Esophagus muscularis mucosa (tissue), 3 donors: ENCODE measurements around the gene CLCNKA.

ENCODE experiments used
- POLR2A ChIP-seq: fragments of 450-650 bp; IDR thresholded peaks from one replicate; pipeline ENCODE4 v1.6.1; 2017; ENCODE audit warnings: antibody characterized with exemption, moderate library complexity, mild to moderate bottlenecking, low read depth
- POLR2AphosphoS5 ChIP-seq, 2 donors: sonication (generic); formaldehyde crosslinking; IDR thresholded peaks; one replicate each; pipeline ENCODE4 v1.6.1; 2017; ENCODE audit warnings: antibody characterized with exemption in 2 of 2
- TF ChIP-seq, protein P1 (sequence below), 3 experiments: fragments of 200-600 bp in 2 of 3; fragments of 450-650 bp in 1 of 3; sonication (generic) in 2 of 3; IDR thresholded peaks; one replicate each; pipeline ENCODE4 v1.5.1; 2017 to 2019; ENCODE audit warnings: antibody characterized with exemption in 3 of 3, mild to moderate bottlenecking in 2 of 3, moderate library complexity in 1 of 3

DNA sequence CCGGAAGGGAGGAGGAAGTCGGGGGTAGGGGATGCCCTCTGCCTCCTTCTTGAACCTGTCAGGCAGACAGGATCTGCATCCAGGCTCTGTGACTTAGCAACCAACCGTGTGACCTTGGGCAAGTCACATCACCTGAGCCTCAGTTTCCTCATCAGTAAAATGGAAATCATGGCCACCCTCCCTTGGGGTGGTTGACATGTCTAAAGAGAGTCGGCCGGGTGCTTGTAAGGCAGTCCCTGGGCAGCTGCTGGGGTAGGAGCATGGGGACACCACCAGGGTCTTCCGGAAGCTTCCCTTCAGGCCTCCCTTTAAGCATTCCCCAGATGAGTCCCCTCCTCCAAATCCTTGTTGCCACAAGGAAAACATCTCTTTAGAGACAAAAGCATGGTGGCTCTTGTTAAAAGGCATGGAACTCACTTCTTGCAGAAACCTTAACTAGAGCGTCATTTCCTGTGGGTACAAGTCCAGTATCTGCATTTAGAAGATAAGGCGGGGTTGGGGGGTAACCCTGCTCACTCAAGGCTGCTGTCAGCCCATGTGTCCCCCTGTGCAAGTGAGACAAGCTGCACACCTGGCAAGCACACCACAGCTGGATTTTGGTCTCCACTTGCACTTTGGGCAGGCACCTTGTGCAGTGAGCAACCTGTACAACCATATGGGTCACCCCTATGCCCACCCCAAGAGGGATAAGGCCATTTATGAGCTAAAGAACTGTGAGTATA is 32.1 kb downstream of the CLCNKA start:
- TF ChIP-seq, protein P1, sequence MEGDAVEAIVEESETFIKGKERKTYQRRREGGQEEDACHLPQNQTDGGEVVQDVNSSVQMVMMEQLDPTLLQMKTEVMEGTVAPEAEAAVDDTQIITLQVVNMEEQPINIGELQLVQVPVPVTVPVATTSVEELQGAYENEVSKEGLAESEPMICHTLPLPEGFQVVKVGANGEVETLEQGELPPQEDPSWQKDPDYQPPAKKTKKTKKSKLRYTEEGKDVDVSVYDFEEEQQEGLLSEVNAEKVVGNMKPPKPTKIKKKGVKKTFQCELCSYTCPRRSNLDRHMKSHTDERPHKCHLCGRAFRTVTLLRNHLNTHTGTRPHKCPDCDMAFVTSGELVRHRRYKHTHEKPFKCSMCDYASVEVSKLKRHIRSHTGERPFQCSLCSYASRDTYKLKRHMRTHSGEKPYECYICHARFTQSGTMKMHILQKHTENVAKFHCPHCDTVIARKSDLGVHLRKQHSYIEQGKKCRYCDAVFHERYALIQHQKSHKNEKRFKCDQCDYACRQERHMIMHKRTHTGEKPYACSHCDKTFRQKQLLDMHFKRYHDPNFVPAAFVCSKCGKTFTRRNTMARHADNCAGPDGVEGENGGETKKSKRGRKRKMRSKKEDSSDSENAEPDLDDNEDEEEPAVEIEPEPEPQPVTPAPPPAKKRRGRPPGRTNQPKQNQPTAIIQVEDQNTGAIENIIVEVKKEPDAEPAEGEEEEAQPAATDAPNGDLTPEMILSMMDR (IDR thresholded peaks at IDR 0.05): no peak
- TF ChIP-seq POLR2AphosphoS5 (IDR thresholded peaks at IDR 0.05) (no peak), POLR2A (no peak)
